GM12873 (cell line): ENCODE measurements around the gene CALHM6.

Source experiments
- TF ChIP-seq, protein P1 (sequence below): IDR thresholded peaks from 2 replicates; pipeline ENCODE4 v1.5.1; 2012; ENCODE audit warnings: low read depth, mild to moderate bottlenecking, moderate library complexity, low read length, control low read depth; ENCODE audit not compliant: insufficient read depth; ENCODE audit errors: missing control alignments

The CALHM6 gene

DNA sequence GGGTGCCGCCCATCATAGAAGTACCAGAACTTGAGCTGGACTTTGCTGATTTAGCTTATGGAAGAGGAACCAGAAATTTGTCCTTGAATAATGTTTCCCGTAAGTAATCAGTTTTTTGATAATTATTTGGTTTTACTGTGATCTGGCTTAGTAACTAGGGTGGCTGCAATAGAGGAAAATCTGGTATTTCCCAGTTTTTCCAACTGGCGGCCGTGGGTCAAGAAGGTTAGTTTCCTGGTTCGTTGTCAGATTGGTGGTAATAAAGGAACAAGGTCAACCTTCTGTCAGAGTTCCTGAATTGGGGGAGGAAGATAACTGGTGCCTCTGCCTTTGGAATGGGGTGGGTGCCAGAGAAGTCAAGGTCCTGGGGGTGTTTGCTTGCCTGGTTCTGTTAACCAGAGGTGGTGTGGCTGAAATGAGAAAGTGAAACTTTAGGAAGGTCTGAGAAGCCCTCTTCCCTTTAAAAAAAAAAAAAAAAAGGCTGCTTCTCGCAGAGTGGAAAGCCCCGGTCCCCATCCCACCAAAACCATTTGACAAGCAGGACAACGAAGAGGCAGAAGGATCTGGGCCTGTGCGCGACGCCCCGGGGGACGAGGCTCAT, at the start of gene CALHM6:
TSS of gene CALHM6 (plus strand) at position 45 of the 601 bp plus-strand sequence. CDS start at position 600, 555 bp downstream.
- TF ChIP-seq, protein P1, sequence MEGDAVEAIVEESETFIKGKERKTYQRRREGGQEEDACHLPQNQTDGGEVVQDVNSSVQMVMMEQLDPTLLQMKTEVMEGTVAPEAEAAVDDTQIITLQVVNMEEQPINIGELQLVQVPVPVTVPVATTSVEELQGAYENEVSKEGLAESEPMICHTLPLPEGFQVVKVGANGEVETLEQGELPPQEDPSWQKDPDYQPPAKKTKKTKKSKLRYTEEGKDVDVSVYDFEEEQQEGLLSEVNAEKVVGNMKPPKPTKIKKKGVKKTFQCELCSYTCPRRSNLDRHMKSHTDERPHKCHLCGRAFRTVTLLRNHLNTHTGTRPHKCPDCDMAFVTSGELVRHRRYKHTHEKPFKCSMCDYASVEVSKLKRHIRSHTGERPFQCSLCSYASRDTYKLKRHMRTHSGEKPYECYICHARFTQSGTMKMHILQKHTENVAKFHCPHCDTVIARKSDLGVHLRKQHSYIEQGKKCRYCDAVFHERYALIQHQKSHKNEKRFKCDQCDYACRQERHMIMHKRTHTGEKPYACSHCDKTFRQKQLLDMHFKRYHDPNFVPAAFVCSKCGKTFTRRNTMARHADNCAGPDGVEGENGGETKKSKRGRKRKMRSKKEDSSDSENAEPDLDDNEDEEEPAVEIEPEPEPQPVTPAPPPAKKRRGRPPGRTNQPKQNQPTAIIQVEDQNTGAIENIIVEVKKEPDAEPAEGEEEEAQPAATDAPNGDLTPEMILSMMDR: no peak

- TF ChIP-seq, protein P1: no peak
Measured at GRCh38 chr6:116412270-116412669, 48.9 kb upstream of the CALHM6 start.

- TF ChIP-seq, protein P1: no peak
Measured at GRCh38 chr6:116413357-116413756, 47.8 kb upstream of the CALHM6 start.

DNA sequence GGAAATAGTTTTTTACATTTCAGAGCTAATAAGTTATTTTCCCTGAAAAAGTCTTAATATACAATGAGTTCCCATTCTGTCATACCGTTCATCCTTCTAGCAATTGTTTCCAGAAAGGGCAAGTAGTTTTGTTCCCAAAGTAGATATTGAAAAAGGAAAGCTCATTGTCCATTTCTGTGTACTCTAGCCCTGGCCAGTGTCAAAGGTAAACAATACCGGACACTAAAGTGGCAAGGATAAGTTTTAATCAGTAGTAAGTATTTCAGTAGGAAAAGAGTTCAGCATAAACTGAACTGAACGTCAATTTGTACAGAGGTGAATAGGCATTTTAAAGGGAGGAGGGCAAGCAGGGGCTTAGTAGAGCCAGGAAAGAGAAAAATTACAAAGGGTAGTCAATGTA, 43.5 kb upstream of the CALHM6 start:
- TF ChIP-seq, protein P1: no peak

- TF ChIP-seq, protein P1: no peak
Measured at GRCh38 chr6:116419069-116419786, 41.9 kb upstream of the CALHM6 start.

GRCh38 chr6:116420341-116420740, 40.8 kb upstream of the CALHM6 start:
- TF ChIP-seq, protein P1: no peak

DNA sequence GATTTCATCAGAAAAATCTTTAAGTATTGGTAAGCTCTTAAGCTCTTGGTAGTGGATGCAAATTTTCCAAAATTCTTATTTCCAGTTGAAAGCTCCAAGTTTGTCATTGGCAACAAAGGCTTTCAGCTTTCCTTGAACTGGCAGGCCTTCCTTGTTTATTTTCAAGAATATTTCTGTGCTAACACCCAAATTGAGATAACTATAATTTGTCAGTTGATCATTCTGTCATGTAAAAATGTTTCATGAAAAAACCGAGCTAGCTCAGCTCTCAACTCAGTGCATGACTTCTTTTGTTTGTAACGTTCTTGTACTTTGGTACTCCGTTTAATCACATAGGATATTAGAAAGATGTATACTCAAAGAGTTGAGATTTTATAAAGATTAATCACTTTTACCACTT, 38.9 kb upstream of the CALHM6 start:
- TF ChIP-seq, protein P1: no peak
